A673 (cell line): Measurements from ENCODE around the gene HIVEP1.

ENCODE experiments used
- EZH2 ChIP-seq: fragments of 200-600 bp; sonication (generic); IDR thresholded peaks from 2 replicates; pipeline ENCODE4 v1.6.1; 2017; ENCODE audit warnings: borderline replicate concordance, low read depth, mild to moderate bottlenecking, mixed read lengths, antibody characterized with exemption, low read length; ENCODE audit not compliant: poor library complexity, severe bottlenecking
- TF ChIP-seq, protein P1 (sequence below): fragments of 300-800, 200-600 bp; sonication (generic); conservative IDR thresholded peaks from 2 replicates; pipeline ENCODE4 v1.5.1; 2017; ENCODE audit warnings: low read depth, mild to moderate bottlenecking, antibody characterized with exemption, low read length, moderate library complexity, mixed read lengths

DNA sequence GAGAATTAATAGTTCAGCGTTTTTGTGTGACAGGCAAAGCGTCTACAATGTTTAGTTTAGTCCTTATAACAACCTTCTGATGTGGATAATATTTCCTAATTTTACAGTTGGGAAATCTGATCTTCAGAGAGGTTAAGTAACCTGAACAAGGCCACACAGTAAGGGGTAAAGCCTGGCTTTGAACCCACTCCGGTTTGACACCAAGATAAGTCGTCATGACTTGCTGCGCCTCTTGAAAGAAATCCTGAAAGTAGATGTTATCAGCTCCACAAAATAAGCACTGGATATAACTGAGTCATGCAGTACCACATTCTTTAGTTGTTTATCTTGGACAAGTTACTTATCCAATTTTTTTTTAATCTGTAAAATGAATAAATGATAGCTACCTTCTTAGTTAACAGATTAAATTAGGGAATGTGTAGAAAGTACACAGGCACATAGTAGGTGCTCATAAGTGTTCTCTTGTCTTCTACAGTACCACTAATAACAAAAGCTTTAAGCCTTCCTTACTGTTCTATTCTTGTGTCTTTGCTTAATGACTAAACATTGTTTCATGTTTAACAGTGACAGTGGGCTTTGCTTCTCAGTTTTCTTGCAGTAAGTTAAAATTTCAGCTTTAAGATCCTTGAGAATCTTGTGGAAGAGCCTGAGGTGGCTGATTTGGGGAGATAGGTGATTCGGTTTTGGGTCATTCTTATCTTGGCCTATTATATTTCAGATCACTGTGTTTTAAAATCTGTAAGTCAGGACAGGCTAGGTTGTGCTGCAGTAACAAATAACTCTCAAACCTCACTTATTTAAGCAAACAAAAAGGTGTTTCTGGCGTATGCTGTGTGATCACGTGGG is 2.1 kb downstream of the HIVEP1 start:
- TF ChIP-seq, protein P1, sequence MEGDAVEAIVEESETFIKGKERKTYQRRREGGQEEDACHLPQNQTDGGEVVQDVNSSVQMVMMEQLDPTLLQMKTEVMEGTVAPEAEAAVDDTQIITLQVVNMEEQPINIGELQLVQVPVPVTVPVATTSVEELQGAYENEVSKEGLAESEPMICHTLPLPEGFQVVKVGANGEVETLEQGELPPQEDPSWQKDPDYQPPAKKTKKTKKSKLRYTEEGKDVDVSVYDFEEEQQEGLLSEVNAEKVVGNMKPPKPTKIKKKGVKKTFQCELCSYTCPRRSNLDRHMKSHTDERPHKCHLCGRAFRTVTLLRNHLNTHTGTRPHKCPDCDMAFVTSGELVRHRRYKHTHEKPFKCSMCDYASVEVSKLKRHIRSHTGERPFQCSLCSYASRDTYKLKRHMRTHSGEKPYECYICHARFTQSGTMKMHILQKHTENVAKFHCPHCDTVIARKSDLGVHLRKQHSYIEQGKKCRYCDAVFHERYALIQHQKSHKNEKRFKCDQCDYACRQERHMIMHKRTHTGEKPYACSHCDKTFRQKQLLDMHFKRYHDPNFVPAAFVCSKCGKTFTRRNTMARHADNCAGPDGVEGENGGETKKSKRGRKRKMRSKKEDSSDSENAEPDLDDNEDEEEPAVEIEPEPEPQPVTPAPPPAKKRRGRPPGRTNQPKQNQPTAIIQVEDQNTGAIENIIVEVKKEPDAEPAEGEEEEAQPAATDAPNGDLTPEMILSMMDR: no peak
- no peak for TF ChIP-seq EZH2
